WI38 (cell line): Measurements from ENCODE around the gene RAB11FIP2.

Experiments used
- H3K4me3 ChIP-seq: 2 replicates; pipeline ENCODE4 v1.5.1; 2011; ENCODE audit warnings: low read depth, mild to moderate bottlenecking, control low read depth, low read length
- TF ChIP-seq, protein P1 (sequence below): IDR thresholded peaks from 2 replicates; pipeline ENCODE4 v1.5.1; 2012; ENCODE audit warnings: low read depth, mild to moderate bottlenecking, control low read depth, low read length

Gene RAB11FIP2

DNA sequence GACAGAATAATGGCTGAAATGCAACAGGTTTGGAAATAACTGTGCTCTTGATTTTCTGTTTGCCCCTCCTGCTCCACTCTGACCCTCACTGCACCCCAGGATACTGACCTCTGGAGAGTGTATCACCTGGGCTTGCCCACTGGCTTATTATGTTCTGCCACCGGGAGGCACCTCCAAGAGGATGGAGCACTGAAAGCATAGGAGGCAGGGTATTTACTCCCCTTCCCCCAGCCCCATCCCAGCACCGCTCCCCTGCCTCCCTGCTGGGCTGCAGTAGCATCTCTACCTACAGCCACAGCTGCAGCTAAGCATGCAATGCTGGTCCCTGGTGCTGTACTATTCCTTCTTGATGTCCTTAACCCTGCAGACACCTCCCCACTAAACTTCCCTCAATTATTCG, 26.4 kb downstream of the RAB11FIP2 start:
- TF ChIP-seq, protein P1, sequence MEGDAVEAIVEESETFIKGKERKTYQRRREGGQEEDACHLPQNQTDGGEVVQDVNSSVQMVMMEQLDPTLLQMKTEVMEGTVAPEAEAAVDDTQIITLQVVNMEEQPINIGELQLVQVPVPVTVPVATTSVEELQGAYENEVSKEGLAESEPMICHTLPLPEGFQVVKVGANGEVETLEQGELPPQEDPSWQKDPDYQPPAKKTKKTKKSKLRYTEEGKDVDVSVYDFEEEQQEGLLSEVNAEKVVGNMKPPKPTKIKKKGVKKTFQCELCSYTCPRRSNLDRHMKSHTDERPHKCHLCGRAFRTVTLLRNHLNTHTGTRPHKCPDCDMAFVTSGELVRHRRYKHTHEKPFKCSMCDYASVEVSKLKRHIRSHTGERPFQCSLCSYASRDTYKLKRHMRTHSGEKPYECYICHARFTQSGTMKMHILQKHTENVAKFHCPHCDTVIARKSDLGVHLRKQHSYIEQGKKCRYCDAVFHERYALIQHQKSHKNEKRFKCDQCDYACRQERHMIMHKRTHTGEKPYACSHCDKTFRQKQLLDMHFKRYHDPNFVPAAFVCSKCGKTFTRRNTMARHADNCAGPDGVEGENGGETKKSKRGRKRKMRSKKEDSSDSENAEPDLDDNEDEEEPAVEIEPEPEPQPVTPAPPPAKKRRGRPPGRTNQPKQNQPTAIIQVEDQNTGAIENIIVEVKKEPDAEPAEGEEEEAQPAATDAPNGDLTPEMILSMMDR = no peak
- no peak overlapping the region for H3K4me3 ChIP-seq

DNA sequence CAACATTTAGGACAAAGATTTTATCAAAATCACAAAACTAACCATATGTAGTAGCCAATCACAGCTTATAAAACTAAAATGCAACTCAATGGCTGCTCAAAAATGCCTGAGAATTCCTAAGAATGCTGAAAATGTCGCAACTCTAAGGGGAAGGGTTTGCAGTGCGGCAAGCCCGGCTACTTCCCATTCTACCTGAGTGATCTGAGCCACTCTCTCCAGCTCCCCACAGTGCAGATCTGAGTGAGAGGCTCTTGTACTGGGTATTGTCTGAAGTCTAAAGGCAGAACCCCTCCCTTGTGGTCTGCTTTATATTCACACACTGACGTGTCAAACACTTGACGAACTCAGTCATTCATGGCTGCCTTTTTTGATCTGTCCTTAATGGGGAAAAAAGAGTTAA, 28.9 kb downstream of the RAB11FIP2 start:
- TF ChIP-seq, protein P1 = no peak
- no peak overlapping the region for H3K4me3 ChIP-seq

DNA sequence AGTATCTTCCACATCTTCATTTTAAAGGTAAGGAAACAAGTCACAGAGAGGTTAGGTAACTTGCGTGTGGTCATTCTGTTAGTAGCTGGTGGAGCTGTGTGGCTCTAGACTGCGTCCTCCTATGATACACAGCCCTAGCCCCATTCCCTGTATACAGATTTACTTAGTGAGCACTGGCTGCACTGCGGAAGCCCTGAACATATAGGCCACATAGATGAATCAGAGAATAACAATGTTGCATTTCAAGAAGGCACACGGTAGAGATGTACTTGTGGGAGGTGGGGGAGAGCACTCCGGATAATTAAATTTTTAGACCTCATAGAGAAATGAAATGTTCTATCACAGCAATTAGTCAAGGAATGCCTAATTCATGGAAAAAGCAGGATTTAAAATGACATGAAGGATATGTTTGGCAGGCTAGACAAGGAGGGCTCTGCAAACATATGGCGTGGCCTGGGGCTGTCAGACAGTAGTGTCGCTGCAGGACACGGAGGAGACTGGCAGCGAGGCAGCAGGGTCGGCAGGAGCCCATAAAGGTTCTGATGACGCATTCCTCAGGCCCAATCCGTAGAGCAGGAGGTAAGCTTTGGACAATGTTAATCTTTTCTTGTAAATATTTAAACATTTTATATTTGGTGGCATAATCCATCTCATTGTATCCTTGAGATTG, 29.5 kb downstream of the RAB11FIP2 start:
- no peak overlapping the region for H3K4me3 ChIP-seq
- TF ChIP-seq, protein P1 = no peak

DNA sequence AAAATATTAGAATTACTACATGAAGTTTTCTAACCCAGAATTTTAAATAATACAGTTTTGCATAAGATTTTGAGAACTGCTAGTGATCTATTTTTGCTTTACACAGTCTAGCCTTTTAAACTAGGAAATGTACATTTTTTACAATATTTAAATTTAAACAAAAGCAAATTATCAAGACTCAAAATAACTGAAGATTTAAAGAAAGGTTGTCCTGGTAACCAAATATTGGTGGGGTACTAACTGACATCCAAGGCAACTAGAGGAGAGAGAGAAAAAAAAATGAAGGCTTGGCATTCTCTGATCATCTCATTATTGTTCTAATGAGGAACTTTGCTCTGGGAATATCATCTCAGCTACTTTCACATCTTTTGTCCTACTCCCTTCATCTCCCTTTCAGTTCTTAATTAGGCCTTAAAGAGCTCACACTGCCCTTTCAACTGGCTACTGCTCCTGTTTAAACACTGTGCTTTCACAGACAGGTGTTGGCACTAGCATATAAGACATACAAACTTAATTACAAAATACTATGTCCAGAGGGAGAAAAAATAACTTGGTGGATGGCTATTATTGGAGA, 33.7 kb downstream of the RAB11FIP2 start:
- H3K4me3 ChIP-seq = no peak overlapping the region
- TF ChIP-seq, protein P1 = no peak

DNA sequence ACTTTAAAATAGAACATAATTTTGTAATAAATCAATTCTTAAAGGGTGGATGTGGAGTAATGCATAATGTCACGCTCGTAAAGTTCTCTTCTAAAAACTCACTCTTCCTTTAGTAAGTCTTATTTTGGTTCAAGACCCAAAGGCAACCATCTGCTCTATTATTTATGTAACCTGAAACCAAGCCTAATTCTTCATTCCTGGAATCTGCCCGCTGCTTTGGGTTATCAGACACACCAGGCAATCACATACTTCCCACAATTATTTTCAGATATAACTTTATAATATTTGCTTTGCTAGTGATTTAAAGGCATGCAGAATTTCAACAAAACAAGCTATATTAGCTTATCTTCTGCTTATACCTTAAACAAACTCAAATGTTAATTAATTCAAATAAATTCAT, 39.0 kb downstream of the RAB11FIP2 start:
- H3K4me3 ChIP-seq = no peak overlapping the region
- TF ChIP-seq, protein P1 = no peak

DNA sequence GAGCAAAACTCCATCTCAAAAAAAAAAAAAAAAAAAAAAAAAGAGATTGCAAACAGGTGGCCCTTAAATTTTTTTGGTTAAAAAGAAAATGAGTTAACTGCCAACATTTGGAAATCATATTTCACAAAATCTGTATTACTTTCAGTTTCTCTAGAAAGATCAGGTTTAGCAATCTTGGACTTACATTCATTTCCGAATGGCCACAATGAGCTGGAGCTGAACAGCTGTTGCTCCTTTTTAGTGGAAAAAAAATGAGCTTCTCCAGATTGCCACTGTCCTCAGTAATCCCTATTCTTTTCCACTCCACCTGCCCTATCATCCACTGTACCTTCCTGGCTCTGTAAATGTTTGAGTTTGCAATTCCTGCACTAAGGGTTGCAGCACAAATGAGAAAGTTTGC, 43.6 kb downstream of the RAB11FIP2 start:
- no peak overlapping the region for H3K4me3 ChIP-seq
- TF ChIP-seq, protein P1 = no peak

DNA sequence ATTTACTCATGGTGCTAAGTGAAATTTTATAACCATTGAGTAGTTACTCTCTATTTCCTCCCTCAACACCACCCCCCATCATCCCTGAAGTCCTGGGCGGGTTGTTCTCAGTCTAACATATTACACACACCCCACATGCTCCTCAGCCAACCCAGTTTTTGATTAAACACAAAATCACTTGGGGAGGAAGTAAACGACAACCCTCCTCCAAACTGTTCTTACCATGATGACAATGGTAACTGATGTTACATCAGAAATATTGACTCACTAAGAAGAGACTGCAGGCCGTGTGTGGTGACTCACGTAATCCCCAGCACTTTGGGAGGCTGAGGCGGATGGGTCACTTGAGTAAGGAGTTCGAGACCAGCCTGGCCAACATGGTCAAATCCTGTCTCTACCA, 44.2 kb downstream of the RAB11FIP2 start:
- TF ChIP-seq, protein P1 = no peak
- H3K4me3 ChIP-seq = no peak overlapping the region
